Breast epithelium (tissue), 3 donors: ENCODE data around the gene FIGNL1.

Experiments
- CTCF ChIP-seq, 3 donors: fragments of 450-650 bp; IDR thresholded peaks; one replicate each; pipeline ENCODE4 v1.5.1; 2016 to 2017; ENCODE audit warnings: antibody characterized with exemption in 3 of 3, mild to moderate bottlenecking in 3 of 3, moderate library complexity in 3 of 3
- POLR2AphosphoS5 ChIP-seq, 3 donors: sonication (generic); formaldehyde crosslinking; IDR thresholded peaks; one replicate each; pipeline ENCODE4 v1.6.1; 2017; ENCODE audit warnings: antibody characterized with exemption in 3 of 3

GRCh38 chr7:50466815-50467585 is 16.9 kb upstream of the FIGNL1 start:
- TF ChIP-seq CTCF (IDR thresholded peaks at IDR 0.05), result no peak
- no peak for TF ChIP-seq POLR2AphosphoS5 (IDR thresholded peaks at IDR 0.05)
